OCI-LY7 (cell line): ENCODE data around the gene RTN4R. TPM values are rescaled to one million over a fixed set of nuclear protein-coding genes. Genes with fewer than 3 reads are reported as not detected.
"Not testable (repeated sequence)": the region's sequence is repeated elsewhere in the genome, so short reads cannot be mapped to it uniquely, and the experiment has no call there.

Source experiments
- BruUV-seq: library from RNA; stranded (reverse); fragments of 400-500 nt; replicated peaks from 2 replicates; lab custom pipeline; 2021; lab: Mats Ljungman, UMichigan
- CTCF ChIA-PET: fragments of 300-600 bp; sonication (Branson Sonifier 250); formaldehyde crosslinking; loops from one replicate; lab custom pipeline; 2022; ENCODE audit warnings: antibody characterized with exemption; ENCODE audit not compliant: unreplicated experiment; lab: Charles Lee
- POLR2A ChIA-PET: fragments of 300-600 bp; sonication (Branson Sonifier 250); formaldehyde crosslinking; loops from one replicate; lab custom pipeline; 2022; ENCODE audit warnings: antibody characterized with exemption; lab: Charles Lee
- DNase-seq: peaks from one replicate; pipeline ENCODE4 v3.0.0-alpha.2; 2015; ENCODE audit warnings: low spot score
- H2AFZ ChIP-seq: fragments of 200-600 bp; sonication (generic), shearing (Covaris generic); 2 replicates; pipeline ENCODE4 v1.6.1; 2014; ENCODE audit warnings: mild to moderate bottlenecking, antibody characterized with exemption, low read length, moderate library complexity
- H3K27ac ChIP-seq: fragments of 200-600 bp; sonication (generic); 2 replicates; pipeline ENCODE4 v1.5.1; 2014; ENCODE audit warnings: mixed run types, low read depth, mild to moderate bottlenecking, moderate library complexity, low read length, inconsistent platforms; ENCODE audit not compliant: poor library complexity, severe bottlenecking
- H3K36me3 ChIP-seq: fragments of 200-600 bp; sonication (generic); 2 replicates; pipeline ENCODE4 v1.6.1; 2014; ENCODE audit warnings: mild to moderate bottlenecking, antibody characterized with exemption, low read length, moderate library complexity, mixed read lengths; ENCODE audit not compliant: insufficient read depth
- H3K4me1 ChIP-seq: fragments of 200-600 bp; sonication (generic); 2 replicates; pipeline ENCODE4 v1.5.1; 2014; ENCODE audit warnings: mild to moderate bottlenecking, low read length; ENCODE audit not compliant: insufficient read depth, poor library complexity, severe bottlenecking
- H3K4me2 ChIP-seq: fragments of 200-600 bp; sonication (generic); 2 replicates; pipeline ENCODE4 v1.6.1; 2014; ENCODE audit warnings: mild to moderate bottlenecking, low read length
- H3K4me3 ChIP-seq: fragments of 200-600 bp; sonication (generic); 2 replicates; pipeline ENCODE4 v1.5.1; 2014; ENCODE audit warnings: mild to moderate bottlenecking, low read depth, low read length; ENCODE audit not compliant: poor library complexity, severe bottlenecking
- H3K79me2 ChIP-seq: fragments of 200-600 bp; sonication (generic); 2 replicates; pipeline ENCODE4 v1.6.1; 2016; ENCODE audit warnings: low read depth, mild to moderate bottlenecking, low read length, moderate library complexity, mixed read lengths; ENCODE audit not compliant: insufficient read depth
- H3K9me2 ChIP-seq: fragments of 200-600 bp; sonication (generic); 2 replicates; pipeline ENCODE4 v1.6.1; 2016; ENCODE audit warnings: mild to moderate bottlenecking, low read length, mixed read lengths; ENCODE audit not compliant: insufficient read depth
- H3K9me3 ChIP-seq: fragments of 200-600 bp; sonication (generic); 2 replicates; pipeline ENCODE4 v1.6.1; 2014; ENCODE audit warnings: mild to moderate bottlenecking, mixed run types, low read length, mixed read lengths
- H4K20me1 ChIP-seq: fragments of 200-600 bp; sonication (generic); 2 replicates; pipeline ENCODE4 v1.6.1; 2014; ENCODE audit warnings: mild to moderate bottlenecking, antibody characterized with exemption, low read length, moderate library complexity, mixed read lengths; ENCODE audit not compliant: insufficient read depth
- EZH2phosphoT487 ChIP-seq: fragments of 200-600 bp; sonication (generic); IDR thresholded peaks from 2 replicates; pipeline ENCODE4 v1.6.1; 2018; ENCODE audit warnings: low read depth, borderline replicate concordance, mild to moderate bottlenecking, mixed run types, antibody characterized with exemption, low read length, moderate library complexity, mixed read lengths
- intact Hi-C: fragments of 100-400 bp; cut with micrococcal nuclease; formaldehyde crosslinking; loops from one replicate; pipeline ENCODE4 v1.10.0; 2022; ENCODE audit not compliant: unreplicated experiment
- total RNA-seq, 2 experiments: library from RNA; depleted of rRNA in 1 of 2; stranded (reverse); fragments of >200 nt in 1 of 2; shearing (Covaris generic) in 1 of 2; gene quantifications; 2 replicates each; pipeline ENCODE4 v1.2.3, GENCODE V29; 2014 to 2022
- TF ChIP-seq, protein P1 (sequence below): fragments of 200-600 bp; sonication (generic); conservative IDR thresholded peaks from 2 replicates; pipeline ENCODE4 v1.5.1; 2014; ENCODE audit warnings: mild to moderate bottlenecking, antibody characterized with exemption, low read length, moderate library complexity, mixed read lengths

Gene RTN4R
- total RNA-seq, 2 experiments from 2014 or later, result not detected

DNA sequence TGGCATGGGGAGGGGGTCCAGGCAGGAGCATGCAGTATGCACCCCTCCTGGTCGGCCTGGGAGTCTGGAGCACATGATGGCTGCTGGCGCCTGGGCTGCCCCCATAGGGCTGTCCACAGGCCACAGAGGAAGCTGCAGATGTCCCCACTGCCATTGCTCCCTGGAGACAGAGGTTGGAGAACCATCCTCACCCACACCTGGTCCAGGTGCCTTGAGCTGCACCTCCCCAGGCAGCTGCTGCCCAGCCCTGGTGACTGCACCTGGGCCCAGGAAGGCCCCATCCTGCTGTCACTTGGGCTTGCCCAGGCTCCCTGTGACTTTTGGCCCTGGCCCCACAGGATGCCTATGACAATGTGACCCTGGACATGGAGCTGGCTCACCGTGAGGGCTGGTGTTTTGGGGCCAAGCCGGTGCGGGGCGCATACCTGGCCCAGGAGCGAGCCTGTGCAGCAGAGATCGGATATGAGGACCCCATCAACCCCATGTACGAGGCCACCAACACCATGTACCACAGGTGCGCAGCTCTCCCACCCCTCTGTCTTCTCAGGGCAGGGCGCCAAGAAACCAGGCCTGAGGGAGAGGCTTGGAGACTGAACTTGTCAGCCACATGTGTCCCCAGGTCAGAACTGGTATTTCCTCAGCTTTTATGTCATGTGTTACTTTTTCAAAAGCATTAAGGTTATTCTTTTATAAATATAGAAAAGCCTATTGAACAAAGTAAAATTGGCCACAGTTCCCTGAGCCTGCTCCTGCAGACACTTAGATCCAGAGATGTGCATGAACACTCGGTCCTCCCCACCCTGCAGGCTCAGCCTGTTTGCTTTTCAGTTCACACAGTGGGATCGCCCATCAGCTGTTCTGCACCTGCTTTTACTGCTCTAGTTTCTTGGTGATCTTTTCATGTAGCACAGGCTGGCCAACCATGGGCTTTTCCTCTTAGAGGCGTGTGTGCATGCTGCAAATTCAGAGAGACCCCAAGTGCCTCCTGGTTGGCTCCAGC is 39.6 kb upstream of the RTN4R start:
- H3K4me2 ChIP-seq, H3K4me3 ChIP-seq, H3K4me1 ChIP-seq, H4K20me1 ChIP-seq, H3K9me3 ChIP-seq, H3K79me2 ChIP-seq, CTCF ChIA-PET, H3K36me3 ChIP-seq, H3K9me2 ChIP-seq, H2AFZ ChIP-seq, H3K27ac ChIP-seq, BruUV-seq, POLR2A ChIA-PET, intact Hi-C loops, DNase-seq: not testable (repeated sequence)

DNA sequence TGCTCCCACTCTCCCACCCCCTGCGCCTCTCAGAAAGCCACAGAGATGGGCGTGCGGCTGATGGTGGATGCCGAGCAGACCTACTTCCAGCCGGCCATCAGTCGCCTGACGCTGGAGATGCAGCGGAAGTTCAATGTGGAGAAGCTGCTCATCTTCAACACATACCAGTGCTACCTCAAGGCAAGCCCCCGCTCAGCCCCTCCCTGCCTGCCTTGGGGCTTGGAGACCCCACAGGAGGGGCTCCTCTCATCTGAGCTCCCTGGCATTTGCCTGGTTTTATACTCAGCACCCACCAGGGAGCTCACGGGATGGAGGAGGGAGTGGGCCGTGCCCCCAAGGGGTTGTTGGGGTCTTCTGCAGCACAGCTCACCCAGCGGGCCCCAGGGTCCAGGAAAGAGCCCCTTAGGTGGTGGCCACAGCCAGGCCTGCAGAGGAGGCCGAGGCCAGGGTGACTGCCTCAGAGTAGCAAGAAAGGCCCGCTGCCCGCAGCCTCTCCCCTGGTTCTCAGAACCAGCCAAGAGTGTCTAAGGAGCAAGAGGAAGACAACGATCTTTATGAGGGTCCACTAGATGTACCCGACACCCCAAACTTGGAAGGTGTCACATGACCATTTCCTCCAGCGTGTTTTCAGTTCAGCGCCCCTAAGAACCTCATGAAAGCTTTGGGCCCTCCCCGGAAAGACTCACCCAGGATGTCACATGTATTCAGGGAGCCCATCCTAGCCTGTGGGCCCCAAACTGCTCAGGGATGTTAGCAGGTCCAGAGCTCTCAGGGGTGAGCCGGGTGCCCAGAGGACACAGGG is 38.7 kb upstream of the RTN4R start:
- H3K4me1 ChIP-seq, H3K36me3 ChIP-seq, H2AFZ ChIP-seq, H4K20me1 ChIP-seq, H3K27ac ChIP-seq, H3K4me2 ChIP-seq, H3K79me2 ChIP-seq, H3K4me3 ChIP-seq, H3K9me3 ChIP-seq, BruUV-seq, intact Hi-C loops, CTCF ChIA-PET, DNase-seq, H3K9me2 ChIP-seq, POLR2A ChIA-PET: not testable (repeated sequence)

DNA sequence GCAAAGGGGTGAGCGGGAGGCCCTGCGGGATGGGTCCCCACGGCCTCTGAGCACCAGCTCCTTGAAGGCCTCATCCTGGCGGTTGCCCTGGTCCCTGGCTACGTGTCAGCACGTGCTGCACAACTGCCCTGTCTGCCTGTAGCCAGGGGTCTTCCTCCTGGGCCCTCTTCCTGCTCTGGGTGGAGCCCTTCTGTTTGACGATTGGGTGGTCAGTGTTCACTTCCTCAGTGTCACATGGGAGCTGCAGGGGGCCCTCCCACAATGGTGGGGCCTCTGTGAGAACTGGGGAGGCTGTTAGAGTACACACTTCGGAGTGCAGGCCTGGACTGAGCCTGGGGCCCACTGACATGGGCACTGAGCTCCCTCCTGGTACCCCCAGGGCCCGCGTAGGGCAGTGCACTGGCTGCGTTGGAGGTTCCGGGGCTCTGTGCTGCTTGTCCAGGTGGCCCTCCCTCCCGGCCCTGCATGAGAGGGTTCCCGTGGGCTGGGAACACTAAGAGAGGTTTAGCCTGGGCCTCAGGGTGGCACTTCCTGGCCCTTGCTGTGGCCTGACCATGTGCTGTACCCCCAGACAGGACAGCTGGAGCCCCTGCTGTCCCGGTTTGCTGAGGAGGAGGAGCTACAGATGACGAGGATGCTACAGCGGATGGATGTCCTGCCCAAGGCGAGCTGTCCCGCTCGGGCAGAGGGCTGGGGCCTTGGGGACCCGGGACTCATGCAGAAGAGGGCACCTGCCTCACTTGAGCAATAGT is 38.0 kb upstream of the RTN4R start:
- Histone ChIP-seq H3K9me3 (no peaks in the 10 kb centered on the region), H3K9me2 (no peaks in the 10 kb centered on the region), H3K4me3 (no peak overlapping the region), H3K79me2 (no peaks in the 10 kb centered on the region), H3K4me2 (no peak overlapping the region), H3K4me1 (no peaks in the 10 kb centered on the region), H3K27ac (no peak overlapping the region), H4K20me1 (no peaks in the 10 kb centered on the region), H2AFZ (no peak overlapping the region), H3K36me3 (no peaks in the 10 kb centered on the region)
- ChIA-PET POLR2A (no interaction called here), CTCF (no interaction called here)
- intact Hi-C loops, result no loop called here
- TF ChIP-seq, protein P1, sequence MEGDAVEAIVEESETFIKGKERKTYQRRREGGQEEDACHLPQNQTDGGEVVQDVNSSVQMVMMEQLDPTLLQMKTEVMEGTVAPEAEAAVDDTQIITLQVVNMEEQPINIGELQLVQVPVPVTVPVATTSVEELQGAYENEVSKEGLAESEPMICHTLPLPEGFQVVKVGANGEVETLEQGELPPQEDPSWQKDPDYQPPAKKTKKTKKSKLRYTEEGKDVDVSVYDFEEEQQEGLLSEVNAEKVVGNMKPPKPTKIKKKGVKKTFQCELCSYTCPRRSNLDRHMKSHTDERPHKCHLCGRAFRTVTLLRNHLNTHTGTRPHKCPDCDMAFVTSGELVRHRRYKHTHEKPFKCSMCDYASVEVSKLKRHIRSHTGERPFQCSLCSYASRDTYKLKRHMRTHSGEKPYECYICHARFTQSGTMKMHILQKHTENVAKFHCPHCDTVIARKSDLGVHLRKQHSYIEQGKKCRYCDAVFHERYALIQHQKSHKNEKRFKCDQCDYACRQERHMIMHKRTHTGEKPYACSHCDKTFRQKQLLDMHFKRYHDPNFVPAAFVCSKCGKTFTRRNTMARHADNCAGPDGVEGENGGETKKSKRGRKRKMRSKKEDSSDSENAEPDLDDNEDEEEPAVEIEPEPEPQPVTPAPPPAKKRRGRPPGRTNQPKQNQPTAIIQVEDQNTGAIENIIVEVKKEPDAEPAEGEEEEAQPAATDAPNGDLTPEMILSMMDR, result no peak
- TF ChIP-seq EZH2phosphoT487, result no peak
- no TSS peak for BruUV-seq
- no peak for DNase-seq

DNA sequence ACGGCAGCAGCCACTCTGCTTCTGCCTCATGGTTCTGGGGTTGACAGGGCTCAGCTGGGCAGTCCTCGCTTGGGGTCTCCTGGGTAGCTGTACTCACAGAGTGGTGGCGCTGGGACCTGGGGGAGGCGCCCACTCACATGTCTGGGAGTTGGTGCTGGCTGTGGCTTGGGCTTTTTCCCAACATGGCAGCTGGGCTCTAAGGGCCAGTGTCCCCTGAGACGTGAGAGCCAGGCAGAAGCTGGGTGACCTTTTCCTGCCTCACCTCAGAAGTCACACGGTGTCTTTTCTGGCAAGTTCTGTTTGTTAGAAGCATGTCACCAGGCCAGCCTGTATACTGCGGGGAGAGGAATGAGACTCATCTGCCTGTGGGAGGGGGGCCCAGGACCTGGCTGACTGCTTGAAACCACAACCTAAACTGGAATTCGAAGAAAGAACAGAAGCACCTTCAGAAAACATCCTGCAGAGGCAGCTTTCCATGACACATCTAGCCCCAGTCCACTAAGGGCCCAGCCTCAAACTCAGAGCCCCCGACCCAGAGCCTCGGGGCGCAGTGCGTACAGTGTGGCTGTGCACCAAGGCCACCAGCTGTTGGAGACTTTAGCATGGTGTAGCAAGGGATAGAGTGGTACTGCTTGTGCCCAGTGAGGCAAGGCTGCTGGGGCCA is 37.2 kb upstream of the RTN4R start:
- H3K4me3 ChIP-seq, H3K9me2 ChIP-seq, H3K79me2 ChIP-seq, H3K4me2 ChIP-seq, DNase-seq, H3K4me1 ChIP-seq, intact Hi-C loops, H3K9me3 ChIP-seq, H4K20me1 ChIP-seq, CTCF ChIA-PET, H3K36me3 ChIP-seq, POLR2A ChIA-PET, BruUV-seq, H3K27ac ChIP-seq, H2AFZ ChIP-seq: not testable (repeated sequence)
